Myocyte (in vitro differentiated cells): Measurements from ENCODE around the gene MUTYH. TPM values are rescaled to one million over a fixed set of nuclear protein-coding genes. Genes with fewer than 3 reads are reported as not detected.

Source experiments
- DNase-seq: peaks from one replicate; pipeline ENCODE4 v3.0.0-alpha.2; 2012; ENCODE audit warnings: low read depth
- total RNA-seq: library from RNA; depleted of rRNA; stranded (reverse); fragments of >200 nt; gene quantifications from 2 replicates; pipeline ENCODE4 v1.2.3, GENCODE V29; 2014

MUTYH gene
- total RNA-seq, 1 donor from 2014 or later: 12.9 TPM

DNA sequence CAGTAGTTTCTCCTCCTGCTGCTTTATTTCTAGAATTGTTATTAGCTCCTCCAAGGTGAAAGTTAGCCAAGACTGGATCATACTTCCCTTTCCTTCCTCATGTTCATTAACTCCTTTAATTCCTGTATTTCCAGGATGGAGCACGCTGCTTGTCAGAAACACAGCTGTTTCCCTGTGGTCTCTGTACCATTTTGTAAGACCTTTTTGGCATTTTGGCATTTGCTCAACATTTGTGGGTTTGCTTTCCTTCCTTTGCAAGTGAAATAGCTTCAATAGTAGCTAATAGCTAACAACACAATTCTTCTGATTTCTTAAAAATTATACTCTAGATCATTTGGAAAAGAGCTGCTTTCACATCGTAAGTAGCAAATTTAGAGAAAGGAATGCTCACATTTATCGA lies 57.9 kb downstream of the MUTYH start:
- peak; percentile 63 for DNase-seq

Other genes with a start within 250 kb of the MUTYH start
- gene ZSWIM5, start 133.8 kb downstream of the MUTYH start, total RNA-seq: 0.05 TPM in 1 of 2 replicates, not detected in the other
- not detected in 2 replicates for gene HPDL, start 13.5 kb downstream of the MUTYH start, total RNA-seq
- 4.6 and 4.7 TPM in 2 replicates for gene TOE1, start 270 bp downstream of the MUTYH start, total RNA-seq
- 1.1 and 1.7 TPM in 2 replicates for gene TESK2, start 150.7 kb upstream of the MUTYH start, total RNA-seq
- 0.62 TPM in 2 replicates for gene CCDC163, start 159.6 kb upstream of the MUTYH start, total RNA-seq
- 3.5 and 6.8 TPM in 2 replicates for gene MMACHC, start 159.9 kb upstream of the MUTYH start, total RNA-seq
- gene PRDX1, start 181.4 kb upstream of the MUTYH start, total RNA-seq: 771 and 808 TPM in 2 replicates
- gene AKR1A1, start 210.4 kb upstream of the MUTYH start, total RNA-seq: 75.2 and 83.6 TPM in 2 replicates
- gene NASP, start 243.6 kb upstream of the MUTYH start, total RNA-seq: 30.8 and 32.6 TPM in 2 replicates